HEK293T (cell line): ENCODE measurements around the gene MSRB3.

Source experiments
- CTCF ChIA-PET: fragments of 350-600 bp; formaldehyde crosslinking; extraction: SDS; loops from one replicate; lab custom pipeline; 2021; ENCODE audit warnings: antibody characterized with exemption, inconsistent platforms; lab: Yijun Ruan, JAX
- POLR2A ChIA-PET: fragments of 350-600 bp; formaldehyde crosslinking; extraction: SDS; loops from one replicate; lab custom pipeline; 2020; ENCODE audit warnings: antibody characterized with exemption, inconsistent platforms; lab: Yijun Ruan, JAX
- DNase-seq: peaks from one replicate; pipeline ENCODE4 v3.0.0; 2012; ENCODE audit warnings: mixed read lengths; ENCODE audit errors: extremely low spot score
- ARNT ChIP-seq: fragments of 450-650 bp; IDR thresholded peaks from 2 replicates; pipeline ENCODE4 v1.6.1; 2017; ENCODE audit warnings: mild to moderate bottlenecking
- BHLHE40 ChIP-seq: fragments of 450-650 bp; IDR thresholded peaks from 2 replicates; pipeline ENCODE4 v1.6.1; 2016; ENCODE audit warnings: mild to moderate bottlenecking, moderate library complexity, borderline replicate concordance
- CTBP1 ChIP-seq: fragments of 450-650 bp; IDR thresholded peaks from 2 replicates; pipeline ENCODE4 v1.6.1; 2016; ENCODE audit warnings: borderline replicate concordance
- ELF4 ChIP-seq: fragments of 450-650 bp; IDR thresholded peaks from 2 replicates; pipeline ENCODE4 v1.6.1; 2017; ENCODE audit warnings: antibody characterized with exemption
- FOXA1 ChIP-seq: fragments of 450-650 bp; IDR thresholded peaks from 2 replicates; pipeline ENCODE4 v1.6.1; 2016; ENCODE audit warnings: mild to moderate bottlenecking
- FOXK2 ChIP-seq: fragments of 450-650 bp; IDR thresholded peaks from 2 replicates; pipeline ENCODE4 v1.6.1; 2016; ENCODE audit warnings: mild to moderate bottlenecking
- FOXM1 ChIP-seq: fragments of 450-650 bp; IDR thresholded peaks from 2 replicates; pipeline ENCODE4 v1.6.1; 2017; ENCODE audit warnings: mild to moderate bottlenecking, borderline replicate concordance
- HDGF ChIP-seq: fragments of 450-650 bp; IDR thresholded peaks from 2 replicates; pipeline ENCODE4 v1.6.1; 2017; ENCODE audit warnings: antibody characterized with exemption, borderline replicate concordance
- L3MBTL2 ChIP-seq: fragments of 450-650 bp; conservative IDR thresholded peaks from 2 replicates; pipeline ENCODE4 v1.6.1; 2016; ENCODE audit warnings: mild to moderate bottlenecking
- LEF1 ChIP-seq: fragments of 450-650 bp; IDR thresholded peaks from 2 replicates; pipeline ENCODE4 v1.6.1; 2017; ENCODE audit warnings: mild to moderate bottlenecking, borderline replicate concordance
- NFRKB ChIP-seq: fragments of 450-650 bp; IDR thresholded peaks from 2 replicates; pipeline ENCODE4 v1.6.1; 2016; ENCODE audit warnings: mild to moderate bottlenecking, moderate library complexity
- SP1 ChIP-seq: fragments of 450-650 bp; IDR thresholded peaks from 2 replicates; pipeline ENCODE4 v1.6.1; 2017
- SUZ12 ChIP-seq: fragments of 450-650 bp; IDR thresholded peaks from 2 replicates; pipeline ENCODE4 v1.6.1; 2016; ENCODE audit warnings: mild to moderate bottlenecking
- TARDBP ChIP-seq: fragments of 450-650 bp; IDR thresholded peaks from 2 replicates; pipeline ENCODE4 v1.6.1; 2016
- ZNF384 ChIP-seq: fragments of 450-650 bp; IDR thresholded peaks from 2 replicates; pipeline ENCODE4 v1.6.1; 2016
- TF ChIP-seq, protein P1 (sequence below): fragments of 450-650 bp; IDR thresholded peaks from 2 replicates; pipeline ENCODE4 v1.6.1; 2016

MSRB3 gene

DNA sequence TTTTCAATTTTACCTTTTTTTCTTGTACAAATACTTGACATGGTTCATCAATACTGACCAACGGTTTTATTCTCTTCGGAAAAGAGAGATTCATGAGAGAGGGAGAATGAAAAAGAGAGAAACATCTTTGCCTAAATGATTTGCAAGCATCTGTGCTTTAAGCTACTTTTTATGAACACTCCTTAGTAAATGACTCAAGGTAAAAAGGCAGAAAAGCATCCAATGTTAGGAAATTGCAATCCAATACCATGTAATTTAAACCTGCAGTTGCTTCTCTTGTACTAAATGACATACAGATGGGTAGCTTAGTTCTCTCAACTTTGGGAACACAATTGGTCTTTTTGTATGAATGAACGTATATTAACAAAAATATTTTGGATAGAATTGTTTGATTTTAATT lies 46.1 kb downstream of the MSRB3 start:
- POLR2A ChIA-PET: no interaction called here
- CTCF ChIA-PET: no interaction called here
- no peak for TF ChIP-seq ARNT
- no peak for TF ChIP-seq BHLHE40
- no peak for TF ChIP-seq ELF4
- TF ChIP-seq L3MBTL2: no peak
- no peak for TF ChIP-seq FOXM1
- no peak for TF ChIP-seq LEF1
- TF ChIP-seq FOXA1: no peak
- TF ChIP-seq SUZ12: no peak
- no peak for TF ChIP-seq NFRKB
- no peak for TF ChIP-seq HDGF
- no peak for TF ChIP-seq SP1
- no peak for TF ChIP-seq TARDBP
- TF ChIP-seq FOXK2: no peak
- no peak for TF ChIP-seq CTBP1
- TF ChIP-seq, protein P1, sequence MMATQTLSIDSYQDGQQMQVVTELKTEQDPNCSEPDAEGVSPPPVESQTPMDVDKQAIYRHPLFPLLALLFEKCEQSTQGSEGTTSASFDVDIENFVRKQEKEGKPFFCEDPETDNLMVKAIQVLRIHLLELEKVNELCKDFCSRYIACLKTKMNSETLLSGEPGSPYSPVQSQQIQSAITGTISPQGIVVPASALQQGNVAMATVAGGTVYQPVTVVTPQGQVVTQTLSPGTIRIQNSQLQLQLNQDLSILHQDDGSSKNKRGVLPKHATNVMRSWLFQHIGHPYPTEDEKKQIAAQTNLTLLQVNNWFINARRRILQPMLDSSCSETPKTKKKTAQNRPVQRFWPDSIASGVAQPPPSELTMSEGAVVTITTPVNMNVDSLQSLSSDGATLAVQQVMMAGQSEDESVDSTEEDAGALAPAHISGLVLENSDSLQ: no peak
- TF ChIP-seq ZNF384: no peak
- DNase-seq: no peak

DNA sequence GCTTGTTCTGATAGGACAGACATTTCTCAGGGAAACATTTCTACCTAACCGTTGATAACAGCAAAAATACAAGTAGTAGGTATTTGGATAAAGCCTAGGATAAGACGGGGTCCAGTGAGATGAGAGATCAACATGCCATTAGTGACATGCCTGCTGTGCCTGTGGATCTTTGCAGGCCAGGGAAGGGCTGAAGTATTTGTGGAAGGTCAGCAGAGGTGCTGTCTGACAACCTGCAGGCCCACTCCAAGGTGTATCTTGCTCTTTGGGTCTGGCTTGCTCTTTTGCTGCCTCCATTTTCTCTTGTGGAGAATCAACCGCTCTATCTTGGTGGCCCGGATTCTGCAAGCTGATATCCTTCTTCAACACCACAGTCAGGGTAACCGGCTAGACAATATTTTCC lies 46.7 kb downstream of the MSRB3 start:
- no peak for DNase-seq
- ChIA-PET POLR2A (no interaction called here), CTCF (no interaction called here)
- TF ChIP-seq LEF1 (no peak), HDGF (no peak), CTBP1 (no peak), SUZ12 (no peak), L3MBTL2 (no peak), ELF4 (no peak)
- TF ChIP-seq, protein P1: no peak

DNA sequence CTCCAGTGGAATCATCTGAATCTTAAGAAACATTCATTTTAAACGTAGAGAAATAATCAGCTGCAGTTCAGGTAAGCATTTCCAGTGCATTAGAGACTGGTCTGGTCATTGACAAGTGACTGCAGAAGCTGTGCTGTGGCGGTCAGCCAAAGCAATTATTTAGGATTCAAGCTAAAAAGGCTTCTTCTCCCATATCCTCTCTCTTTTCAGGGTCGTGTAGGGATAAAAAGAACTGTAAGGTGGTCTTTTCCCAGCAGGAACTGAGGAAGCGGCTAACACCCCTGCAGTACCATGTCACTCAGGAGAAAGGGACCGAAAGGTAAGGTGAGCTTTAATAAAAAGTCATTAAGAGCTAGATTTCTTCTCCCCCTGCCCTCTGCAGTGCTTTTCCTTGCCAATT lies 48.1 kb downstream of the MSRB3 start:
- CTCF ChIA-PET: no interaction called here
- no peak for TF ChIP-seq ZNF384
- no peak for DNase-seq
- POLR2A ChIA-PET: no interaction called here

DNA sequence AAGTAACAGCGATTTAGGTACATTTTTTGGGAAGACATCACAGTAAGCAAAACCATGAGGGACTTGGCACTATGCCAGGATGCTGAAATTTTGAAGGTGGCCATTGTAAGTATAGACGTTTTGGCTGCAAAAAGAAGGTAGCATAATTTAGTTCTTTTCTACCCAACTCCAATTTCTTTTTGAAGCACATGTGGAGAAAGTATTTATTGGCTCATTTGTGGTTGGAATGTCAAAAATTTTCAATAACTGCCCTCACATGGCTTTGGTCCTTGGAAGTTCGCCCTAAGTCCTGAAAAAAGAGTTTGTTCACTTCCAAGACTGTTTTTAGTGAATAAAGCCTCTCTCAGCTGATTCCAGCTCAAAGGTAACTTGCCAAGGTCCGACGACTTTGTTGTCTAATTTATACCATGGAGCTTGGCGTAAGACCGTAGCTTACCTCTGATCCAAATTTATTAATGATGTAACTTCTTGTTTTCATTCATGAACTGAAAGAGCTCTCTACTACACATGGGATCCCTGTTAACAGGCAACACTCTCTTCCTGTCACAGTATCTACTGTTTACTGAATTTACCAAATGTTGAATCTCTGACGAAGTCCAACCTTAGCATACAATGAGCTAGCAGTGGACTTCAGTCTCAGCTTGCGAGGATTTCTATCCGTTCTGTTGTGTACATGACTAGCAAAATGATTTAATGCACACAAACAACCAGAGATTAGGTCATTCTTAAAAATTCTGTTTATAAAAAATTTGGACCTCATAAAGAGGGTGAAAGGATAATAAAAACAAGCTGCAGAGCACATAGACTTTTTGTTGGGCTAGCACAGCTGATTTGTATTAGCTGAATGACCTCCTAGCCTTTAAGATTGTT lies 49.0 kb downstream of the MSRB3 start:
- DNase-seq: no peak
- ChIA-PET CTCF (no interaction called here), POLR2A (no interaction called here)
- TF ChIP-seq ARNT: no peak
- no peak for TF ChIP-seq FOXM1

DNA sequence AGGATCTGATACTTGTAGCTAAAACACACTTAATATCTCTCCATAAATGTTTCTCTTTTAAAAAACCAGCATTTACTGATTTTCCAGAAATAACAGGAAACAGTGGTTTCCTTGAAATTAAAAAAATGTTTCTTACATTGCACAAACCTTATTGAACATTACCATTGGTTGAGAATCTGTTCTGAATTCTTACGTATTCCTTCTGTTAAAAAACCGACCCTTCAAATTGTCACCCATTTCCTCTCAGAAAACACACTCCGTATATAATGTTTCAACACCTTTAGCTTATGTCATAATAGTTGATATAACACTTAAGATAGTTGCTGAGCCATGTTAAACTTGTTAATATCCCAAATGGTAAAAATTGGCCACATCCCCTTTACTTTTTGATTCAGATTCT lies 51.2 kb downstream of the MSRB3 start:
- TF ChIP-seq FOXK2: no peak
- TF ChIP-seq HDGF: no peak
- TF ChIP-seq NFRKB: no peak
- no peak for TF ChIP-seq TARDBP
- TF ChIP-seq FOXA1: no peak
- DNase-seq: no peak
- ChIA-PET CTCF (no interaction called here), POLR2A (no interaction called here)

DNA sequence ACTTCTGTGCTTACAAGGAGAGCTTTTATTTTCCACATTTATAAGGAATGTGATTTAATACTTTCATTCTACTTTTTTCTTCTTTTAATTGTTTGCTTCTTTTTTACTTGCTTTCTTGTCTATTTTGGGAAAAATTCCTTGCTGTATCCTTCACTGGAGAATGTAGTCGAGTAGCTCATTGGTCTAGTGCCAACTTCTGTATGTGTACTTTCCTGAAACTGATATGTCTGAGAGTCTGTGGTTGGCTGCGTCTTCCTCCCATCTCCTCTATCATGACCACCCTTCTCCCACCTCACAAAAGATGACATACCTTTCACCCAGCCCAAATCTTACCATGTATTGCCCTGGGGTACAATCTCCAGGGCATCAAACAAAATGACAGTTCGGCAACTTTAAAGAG lies 51.8 kb downstream of the MSRB3 start:
- no peak for TF ChIP-seq NFRKB
- TF ChIP-seq SP1: no peak
- TF ChIP-seq CTBP1: no peak
- no peak for TF ChIP-seq TARDBP
- no peak for TF ChIP-seq ARNT
- TF ChIP-seq SUZ12: no peak
- TF ChIP-seq FOXA1: no peak
- no peak for TF ChIP-seq LEF1
- no peak for TF ChIP-seq BHLHE40
- TF ChIP-seq, protein P1: no peak
- POLR2A ChIA-PET: no interaction called here
- CTCF ChIA-PET: no interaction called here

DNA sequence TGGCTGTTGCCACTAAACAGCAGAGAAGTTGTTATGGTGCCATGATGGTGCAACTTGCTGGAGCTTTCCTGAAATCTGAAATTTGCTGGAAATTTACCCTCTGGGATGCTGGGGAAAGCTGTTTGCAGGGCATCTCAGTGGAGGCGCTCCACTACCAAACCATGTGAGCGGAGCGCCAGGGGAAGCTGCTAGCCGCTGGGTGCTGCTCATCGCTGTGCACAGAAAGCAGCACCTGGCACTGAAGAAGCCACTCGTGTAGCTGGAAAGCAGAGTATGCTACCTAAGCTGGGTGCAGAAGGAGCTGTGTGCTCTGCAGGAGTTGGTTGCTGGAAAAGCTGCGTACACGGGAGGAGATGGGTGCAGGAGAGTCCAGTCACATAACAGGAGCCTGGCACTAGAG lies 53.0 kb downstream of the MSRB3 start:
- CTCF ChIA-PET: no interaction called here
- DNase-seq: no peak
- POLR2A ChIA-PET: no interaction called here
- no peak for TF ChIP-seq HDGF
- no peak for TF ChIP-seq TARDBP
- TF ChIP-seq, protein P1: no peak
- no peak for TF ChIP-seq ARNT
- no peak for TF ChIP-seq NFRKB
- TF ChIP-seq FOXM1: no peak
- no peak for TF ChIP-seq CTBP1
- no peak for TF ChIP-seq FOXA1
- TF ChIP-seq L3MBTL2: no peak
- TF ChIP-seq ELF4: no peak
- no peak for TF ChIP-seq SP1
- no peak for TF ChIP-seq BHLHE40

More for the DNA sequence above, 51.8 kb downstream of the MSRB3 start:
- no peak for DNase-seq
